ENCODE results near the gene PWP1. TPM values are rescaled to one million over a fixed set of nuclear protein-coding genes. Genes with fewer than 3 reads are reported as not detected.

The PWP1 gene
- total and polyA plus RNA-seq, 9 of the 15 experiments (the other 6 are each of a cell fraction or from before 2014, with no cell fraction given) = 61.6 to 401 (median 111) TPM

DNA sequence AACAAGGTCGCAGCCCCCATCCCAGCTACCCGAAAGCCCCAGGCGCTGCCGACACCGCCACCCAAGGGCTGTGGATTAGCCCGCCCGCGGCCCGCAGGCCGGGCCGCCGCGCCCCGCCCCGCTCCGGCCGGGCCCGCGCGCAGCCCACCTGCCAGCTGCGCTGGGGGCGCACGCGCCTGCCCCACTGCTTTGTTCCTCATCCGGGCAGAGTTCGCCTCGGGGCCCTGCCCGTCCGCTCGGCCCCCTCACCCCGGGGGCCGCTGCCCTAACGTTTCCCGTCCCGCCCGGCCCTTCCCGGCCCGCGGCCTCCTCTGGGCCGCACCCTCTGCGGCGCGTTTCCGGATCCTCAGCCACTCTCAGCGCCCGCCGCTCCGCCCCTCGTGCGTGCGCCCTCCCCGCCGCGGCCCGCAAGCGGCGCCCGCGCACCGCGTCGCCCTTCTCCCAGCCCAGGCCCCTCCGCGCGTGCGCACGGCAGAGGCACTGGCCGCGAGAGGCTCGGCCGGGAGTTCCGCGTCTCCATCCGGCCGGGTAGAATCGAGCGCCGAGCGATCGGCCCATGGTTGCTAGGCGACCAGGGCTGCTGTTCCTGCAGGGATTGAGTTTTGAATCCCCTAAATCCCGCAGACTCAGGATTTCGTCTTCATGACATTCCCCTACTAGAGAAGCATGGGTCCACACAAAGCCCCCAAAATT is 75.4 kb downstream of the PWP1 start, which contains the start of gene PRDM4 (continued):
- no peak for TF ChIP-seq ARHGAP35 (IDR thresholded peaks at IDR 0.05; ENCODE audit: partially characterized antibody)
- no peak for TF ChIP-seq DDX20 (tag; IDR thresholded peaks at IDR 0.05; ENCODE audit: low read depth)
- TF ChIP-seq SNRNP70 (optimal IDR thresholded peaks at IDR 0.05; ENCODE audit: low read depth, low read length) = no peak
- TF ChIP-seq, protein P1, sequence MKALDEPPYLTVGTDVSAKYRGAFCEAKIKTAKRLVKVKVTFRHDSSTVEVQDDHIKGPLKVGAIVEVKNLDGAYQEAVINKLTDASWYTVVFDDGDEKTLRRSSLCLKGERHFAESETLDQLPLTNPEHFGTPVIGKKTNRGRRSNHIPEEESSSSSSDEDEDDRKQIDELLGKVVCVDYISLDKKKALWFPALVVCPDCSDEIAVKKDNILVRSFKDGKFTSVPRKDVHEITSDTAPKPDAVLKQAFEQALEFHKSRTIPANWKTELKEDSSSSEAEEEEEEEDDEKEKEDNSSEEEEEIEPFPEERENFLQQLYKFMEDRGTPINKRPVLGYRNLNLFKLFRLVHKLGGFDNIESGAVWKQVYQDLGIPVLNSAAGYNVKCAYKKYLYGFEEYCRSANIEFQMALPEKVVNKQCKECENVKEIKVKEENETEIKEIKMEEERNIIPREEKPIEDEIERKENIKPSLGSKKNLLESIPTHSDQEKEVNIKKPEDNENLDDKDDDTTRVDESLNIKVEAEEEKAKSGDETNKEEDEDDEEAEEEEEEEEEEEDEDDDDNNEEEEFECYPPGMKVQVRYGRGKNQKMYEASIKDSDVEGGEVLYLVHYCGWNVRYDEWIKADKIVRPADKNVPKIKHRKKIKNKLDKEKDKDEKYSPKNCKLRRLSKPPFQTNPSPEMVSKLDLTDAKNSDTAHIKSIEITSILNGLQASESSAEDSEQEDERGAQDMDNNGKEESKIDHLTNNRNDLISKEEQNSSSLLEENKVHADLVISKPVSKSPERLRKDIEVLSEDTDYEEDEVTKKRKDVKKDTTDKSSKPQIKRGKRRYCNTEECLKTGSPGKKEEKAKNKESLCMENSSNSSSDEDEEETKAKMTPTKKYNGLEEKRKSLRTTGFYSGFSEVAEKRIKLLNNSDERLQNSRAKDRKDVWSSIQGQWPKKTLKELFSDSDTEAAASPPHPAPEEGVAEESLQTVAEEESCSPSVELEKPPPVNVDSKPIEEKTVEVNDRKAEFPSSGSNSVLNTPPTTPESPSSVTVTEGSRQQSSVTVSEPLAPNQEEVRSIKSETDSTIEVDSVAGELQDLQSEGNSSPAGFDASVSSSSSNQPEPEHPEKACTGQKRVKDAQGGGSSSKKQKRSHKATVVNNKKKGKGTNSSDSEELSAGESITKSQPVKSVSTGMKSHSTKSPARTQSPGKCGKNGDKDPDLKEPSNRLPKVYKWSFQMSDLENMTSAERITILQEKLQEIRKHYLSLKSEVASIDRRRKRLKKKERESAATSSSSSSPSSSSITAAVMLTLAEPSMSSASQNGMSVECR (CRISPR knock-in tag; IDR thresholded peaks at IDR 0.05) = peak; percentile 70; the same call in 1 of the 2 replicates
- TF ChIP-seq, protein P2, sequence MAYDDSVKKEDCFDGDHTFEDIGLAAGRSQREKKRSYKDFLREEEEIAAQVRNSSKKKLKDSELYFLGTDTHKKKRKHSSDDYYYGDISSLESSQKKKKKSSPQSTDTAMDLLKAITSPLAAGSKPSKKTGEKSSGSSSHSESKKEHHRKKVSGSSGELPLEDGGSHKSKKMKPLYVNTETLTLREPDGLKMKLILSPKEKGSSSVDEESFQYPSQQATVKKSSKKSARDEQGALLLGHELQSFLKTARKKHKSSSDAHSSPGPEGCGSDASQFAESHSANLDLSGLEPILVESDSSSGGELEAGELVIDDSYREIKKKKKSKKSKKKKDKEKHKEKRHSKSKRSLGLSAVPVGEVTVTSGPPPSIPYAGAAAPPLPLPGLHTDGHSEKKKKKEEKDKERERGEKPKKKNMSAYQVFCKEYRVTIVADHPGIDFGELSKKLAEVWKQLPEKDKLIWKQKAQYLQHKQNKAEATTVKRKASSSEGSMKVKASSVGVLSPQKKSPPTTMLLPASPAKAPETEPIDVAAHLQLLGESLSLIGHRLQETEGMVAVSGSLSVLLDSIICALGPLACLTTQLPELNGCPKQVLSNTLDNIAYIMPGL (CRISPR knock-in tag; IDR thresholded peaks at IDR 0.05) = no peak
- TF ChIP-seq NCOA2 (IDR thresholded peaks at IDR 0.05; ENCODE audit: partially characterized antibody in 2 of 2) = no peak
- TF ChIP-seq, protein P3, sequence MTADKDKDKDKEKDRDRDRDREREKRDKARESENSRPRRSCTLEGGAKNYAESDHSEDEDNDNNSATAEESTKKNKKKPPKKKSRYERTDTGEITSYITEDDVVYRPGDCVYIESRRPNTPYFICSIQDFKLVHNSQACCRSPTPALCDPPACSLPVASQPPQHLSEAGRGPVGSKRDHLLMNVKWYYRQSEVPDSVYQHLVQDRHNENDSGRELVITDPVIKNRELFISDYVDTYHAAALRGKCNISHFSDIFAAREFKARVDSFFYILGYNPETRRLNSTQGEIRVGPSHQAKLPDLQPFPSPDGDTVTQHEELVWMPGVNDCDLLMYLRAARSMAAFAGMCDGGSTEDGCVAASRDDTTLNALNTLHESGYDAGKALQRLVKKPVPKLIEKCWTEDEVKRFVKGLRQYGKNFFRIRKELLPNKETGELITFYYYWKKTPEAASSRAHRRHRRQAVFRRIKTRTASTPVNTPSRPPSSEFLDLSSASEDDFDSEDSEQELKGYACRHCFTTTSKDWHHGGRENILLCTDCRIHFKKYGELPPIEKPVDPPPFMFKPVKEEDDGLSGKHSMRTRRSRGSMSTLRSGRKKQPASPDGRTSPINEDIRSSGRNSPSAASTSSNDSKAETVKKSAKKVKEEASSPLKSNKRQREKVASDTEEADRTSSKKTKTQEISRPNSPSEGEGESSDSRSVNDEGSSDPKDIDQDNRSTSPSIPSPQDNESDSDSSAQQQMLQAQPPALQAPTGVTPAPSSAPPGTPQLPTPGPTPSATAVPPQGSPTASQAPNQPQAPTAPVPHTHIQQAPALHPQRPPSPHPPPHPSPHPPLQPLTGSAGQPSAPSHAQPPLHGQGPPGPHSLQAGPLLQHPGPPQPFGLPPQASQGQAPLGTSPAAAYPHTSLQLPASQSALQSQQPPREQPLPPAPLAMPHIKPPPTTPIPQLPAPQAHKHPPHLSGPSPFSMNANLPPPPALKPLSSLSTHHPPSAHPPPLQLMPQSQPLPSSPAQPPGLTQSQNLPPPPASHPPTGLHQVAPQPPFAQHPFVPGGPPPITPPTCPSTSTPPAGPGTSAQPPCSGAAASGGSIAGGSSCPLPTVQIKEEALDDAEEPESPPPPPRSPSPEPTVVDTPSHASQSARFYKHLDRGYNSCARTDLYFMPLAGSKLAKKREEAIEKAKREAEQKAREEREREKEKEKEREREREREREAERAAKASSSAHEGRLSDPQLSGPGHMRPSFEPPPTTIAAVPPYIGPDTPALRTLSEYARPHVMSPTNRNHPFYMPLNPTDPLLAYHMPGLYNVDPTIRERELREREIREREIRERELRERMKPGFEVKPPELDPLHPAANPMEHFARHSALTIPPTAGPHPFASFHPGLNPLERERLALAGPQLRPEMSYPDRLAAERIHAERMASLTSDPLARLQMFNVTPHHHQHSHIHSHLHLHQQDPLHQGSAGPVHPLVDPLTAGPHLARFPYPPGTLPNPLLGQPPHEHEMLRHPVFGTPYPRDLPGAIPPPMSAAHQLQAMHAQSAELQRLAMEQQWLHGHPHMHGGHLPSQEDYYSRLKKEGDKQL (CRISPR knock-in tag; IDR thresholded peaks at IDR 0.05; ENCODE audit: borderline replicate concordance) = no peak
- no peak for TF ChIP-seq THRB (CRISPR knock-in tag; conservative IDR thresholded peaks at IDR 0.05)
- no peak for TF ChIP-seq KDM2B (CRISPR knock-in tag; IDR thresholded peaks at IDR 0.05)
- no peak for TF ChIP-seq ELF4 (CRISPR knock-in tag; IDR thresholded peaks at IDR 0.05)
- peak; percentile 90 for TF ChIP-seq MEIS2 (IDR thresholded peaks at IDR 0.05; ENCODE audit: partially characterized antibody)
- TF ChIP-seq E2F1 (CRISPR knock-in tag; IDR thresholded peaks at IDR 0.05) = no peak; the same call in 1 of the 2 replicates
